ENCODE data around the gene CSGALNACT2.

DNA sequence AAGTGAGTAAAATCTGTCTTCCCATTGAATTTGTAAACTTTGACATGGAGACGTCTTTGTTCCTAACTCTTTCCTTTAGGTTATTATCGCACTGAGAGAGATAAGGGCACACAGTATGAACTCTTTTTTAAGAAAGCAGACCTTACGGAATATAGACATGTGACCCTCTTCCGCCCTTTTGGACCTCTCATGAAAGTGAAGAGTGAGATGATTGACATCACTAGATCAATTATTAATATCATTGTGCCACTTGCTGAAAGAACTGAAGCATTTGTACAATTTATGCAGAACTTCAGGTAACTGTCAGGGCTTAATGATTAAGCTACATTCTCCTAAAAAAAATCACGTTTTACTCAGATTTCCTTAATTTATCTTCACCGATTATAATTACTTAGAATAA, 20.4 kb downstream of the CSGALNACT2 start:
- TF ChIP-seq POLR2A (IDR thresholded peaks at IDR 0.05), result no peak
- TF ChIP-seq, protein P1, sequence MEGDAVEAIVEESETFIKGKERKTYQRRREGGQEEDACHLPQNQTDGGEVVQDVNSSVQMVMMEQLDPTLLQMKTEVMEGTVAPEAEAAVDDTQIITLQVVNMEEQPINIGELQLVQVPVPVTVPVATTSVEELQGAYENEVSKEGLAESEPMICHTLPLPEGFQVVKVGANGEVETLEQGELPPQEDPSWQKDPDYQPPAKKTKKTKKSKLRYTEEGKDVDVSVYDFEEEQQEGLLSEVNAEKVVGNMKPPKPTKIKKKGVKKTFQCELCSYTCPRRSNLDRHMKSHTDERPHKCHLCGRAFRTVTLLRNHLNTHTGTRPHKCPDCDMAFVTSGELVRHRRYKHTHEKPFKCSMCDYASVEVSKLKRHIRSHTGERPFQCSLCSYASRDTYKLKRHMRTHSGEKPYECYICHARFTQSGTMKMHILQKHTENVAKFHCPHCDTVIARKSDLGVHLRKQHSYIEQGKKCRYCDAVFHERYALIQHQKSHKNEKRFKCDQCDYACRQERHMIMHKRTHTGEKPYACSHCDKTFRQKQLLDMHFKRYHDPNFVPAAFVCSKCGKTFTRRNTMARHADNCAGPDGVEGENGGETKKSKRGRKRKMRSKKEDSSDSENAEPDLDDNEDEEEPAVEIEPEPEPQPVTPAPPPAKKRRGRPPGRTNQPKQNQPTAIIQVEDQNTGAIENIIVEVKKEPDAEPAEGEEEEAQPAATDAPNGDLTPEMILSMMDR (IDR thresholded peaks at IDR 0.05), result no peak
